Cerebellar cortex (tissue), 1 donor: ENCODE measurements around the gene SGPP2.
"Not testable (repeated sequence)": the region's sequence is repeated elsewhere in the genome, so short reads cannot be mapped to it uniquely, and the experiment has no call there.

Experiments used
- DNase-seq: peaks from one replicate; pipeline ENCODE4 v3.0.0-alpha.2; 2015; ENCODE audit warnings: low spot score

SGPP2 gene

GRCh38 chr2:222427646-222428301, 3.4 kb downstream of the SGPP2 start:
- no peak for DNase-seq

GRCh38 chr2:222430071-222430470, 5.7 kb downstream of the SGPP2 start:
- no peak for DNase-seq

- DNase-seq, result no peak
Observed at GRCh38 chr2:222430681-222431080, 6.3 kb downstream of the SGPP2 start.

GRCh38 chr2:222431869-222432268, 7.5 kb downstream of the SGPP2 start:
- no peak for DNase-seq

- DNase-seq, result no peak
Observed at GRCh38 chr2:222433332-222434173, 9.2 kb downstream of the SGPP2 start.

- DNase-seq, result no peak
Observed at GRCh38 chr2:222434204-222434603, 9.9 kb downstream of the SGPP2 start.

GRCh38 chr2:222435400-222436039, 11.2 kb downstream of the SGPP2 start:
- DNase-seq, result not testable (repeated sequence)

GRCh38 chr2:222436040-222436413, 11.7 kb downstream of the SGPP2 start:
- DNase-seq, result no peak

GRCh38 chr2:222439692-222440091, 15.3 kb downstream of the SGPP2 start:
- no peak for DNase-seq

- no peak for DNase-seq
Observed at GRCh38 chr2:222440673-222441422, 16.5 kb downstream of the SGPP2 start.

GRCh38 chr2:222442665-222443064, 18.3 kb downstream of the SGPP2 start:
- no peak for DNase-seq

GRCh38 chr2:222445227-222445626, 20.9 kb downstream of the SGPP2 start:
- no peak for DNase-seq

GRCh38 chr2:222447131-222447530, 22.8 kb downstream of the SGPP2 start:
- no peak for DNase-seq

GRCh38 chr2:222448748-222449181, 24.4 kb downstream of the SGPP2 start:
- DNase-seq, result peak; percentile 29

GRCh38 chr2:222450021-222450420, 25.7 kb downstream of the SGPP2 start:
- peak; percentile 68 for DNase-seq

GRCh38 chr2:222451224-222451674, 26.9 kb downstream of the SGPP2 start:
- DNase-seq, result no peak

- no peak for DNase-seq
Observed at GRCh38 chr2:222452422-222452950, 28.1 kb downstream of the SGPP2 start.

- DNase-seq, result no peak
Observed at GRCh38 chr2:222456479-222457077, 32.2 kb downstream of the SGPP2 start.

- no peak for DNase-seq
Observed at GRCh38 chr2:222459983-222460382, 35.6 kb downstream of the SGPP2 start.

- no peak for DNase-seq
Observed at GRCh38 chr2:222465746-222466145, 41.4 kb downstream of the SGPP2 start.

- peak; percentile 58 for DNase-seq
Observed at GRCh38 chr2:222468346-222468745, 44.0 kb downstream of the SGPP2 start.
